ENCODE measurements around the gene ITGB4. TPM values are rescaled to one million over a fixed set of nuclear protein-coding genes. Genes with fewer than 3 reads are reported as not detected.

The ITGB4 gene
- polyA plus RNA-seq, 2 of the 4 experiments (the other 2 are of a cell fraction): 20.6 to 37.4 TPM

DNA sequence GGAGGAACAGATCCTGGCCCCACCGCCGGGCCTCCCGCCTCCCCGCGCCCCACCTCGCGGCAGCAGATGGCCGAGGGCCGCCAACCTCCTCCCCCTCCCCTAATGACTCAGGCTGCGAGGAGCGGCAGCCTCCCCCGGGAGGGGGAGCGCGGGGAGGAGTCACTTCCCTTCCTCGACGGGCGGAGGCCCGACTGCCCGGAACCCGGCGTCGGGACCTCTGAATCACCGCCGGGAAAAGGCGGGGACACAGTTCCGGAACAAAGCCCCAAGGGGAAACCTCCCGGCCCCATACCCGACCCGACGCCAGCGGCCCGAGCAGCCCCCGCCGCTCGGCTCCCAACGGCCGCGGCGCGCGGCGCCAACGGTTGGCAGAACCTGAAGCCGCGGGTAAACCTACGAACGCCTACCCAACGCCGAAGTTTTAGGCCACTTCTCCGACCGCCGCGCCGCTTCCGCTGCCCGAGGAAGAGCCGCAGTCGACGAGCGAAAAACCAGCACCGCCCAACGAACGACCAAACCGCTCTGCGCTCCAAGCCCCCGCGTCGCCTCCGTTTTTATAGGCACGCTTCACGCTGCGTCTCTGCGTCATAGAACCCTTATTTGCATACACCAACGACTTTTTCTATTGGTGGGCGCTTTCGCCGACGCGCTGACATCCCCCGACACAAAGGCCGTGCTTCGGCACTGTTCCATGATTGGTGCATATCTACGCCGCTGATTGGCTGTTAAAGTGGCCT is 58.2 kb downstream of the ITGB4 start:
- Histone ChIP-seq H3K4me3 (peak overlapping the region; percentile 69), H3K9me3 (no peaks in the 10 kb centered on the region), H3K27ac (peak overlapping the region; percentile 93 to 95), H3K4me2 (peak overlapping the region; percentile 79), H3K4me1 (peaks cover 41% of the 10 kb centered on the region)
- FAIRE-seq: peak; percentile 100
- CTCF ChIA-PET: interaction anchor here (0.8 to 9.7 kb wide), 15 partner anchors 9 to 160 kb away, joined by 3 to 131 read pairs (median 3); partner anchors contain the start of genes GALK1 and TRIM47
- peak; percentile 55 to 82 for ATAC-seq
- POLR2A ChIA-PET: interaction anchor here (0.6 to 2.0 kb wide), 65 partner anchors 8 to 490 kb away, joined by 3 to 73 read pairs (median 5); partner anchors contain the start of genes GALK1, GRB2, ITGB4 and LLGL2
- peak; percentile 100 for DNase-seq (ENCODE audit: low read depth in 1 of 2, low spot score in 1 of 2)
- under 1% methylated on average over 48 of the region's 84 CpGs for WGBS (ENCODE audit: missing lambda C conversion rate)
- TF ChIP-seq MYC (IDR thresholded peaks at IDR 0.05; ENCODE audit: borderline replicate concordance, low read length): peak; percentile 19
- no peak for TF ChIP-seq RAD21 (conservative IDR thresholded peaks at IDR 0.05 in 1 of 2, IDR thresholded peaks at IDR 0.05 in 1 of 2)
- no peak for TF ChIP-seq CEBPB (IDR thresholded peaks at IDR 0.05)
- TF ChIP-seq, protein P1, sequence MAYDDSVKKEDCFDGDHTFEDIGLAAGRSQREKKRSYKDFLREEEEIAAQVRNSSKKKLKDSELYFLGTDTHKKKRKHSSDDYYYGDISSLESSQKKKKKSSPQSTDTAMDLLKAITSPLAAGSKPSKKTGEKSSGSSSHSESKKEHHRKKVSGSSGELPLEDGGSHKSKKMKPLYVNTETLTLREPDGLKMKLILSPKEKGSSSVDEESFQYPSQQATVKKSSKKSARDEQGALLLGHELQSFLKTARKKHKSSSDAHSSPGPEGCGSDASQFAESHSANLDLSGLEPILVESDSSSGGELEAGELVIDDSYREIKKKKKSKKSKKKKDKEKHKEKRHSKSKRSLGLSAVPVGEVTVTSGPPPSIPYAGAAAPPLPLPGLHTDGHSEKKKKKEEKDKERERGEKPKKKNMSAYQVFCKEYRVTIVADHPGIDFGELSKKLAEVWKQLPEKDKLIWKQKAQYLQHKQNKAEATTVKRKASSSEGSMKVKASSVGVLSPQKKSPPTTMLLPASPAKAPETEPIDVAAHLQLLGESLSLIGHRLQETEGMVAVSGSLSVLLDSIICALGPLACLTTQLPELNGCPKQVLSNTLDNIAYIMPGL (CRISPR knock-in tag; IDR thresholded peaks at IDR 0.05; ENCODE audit: borderline replicate concordance): peak; percentile 88; the same call in 1 of the 2 replicates
- peak; percentile 89 for TF ChIP-seq RARB (CRISPR knock-in tag; IDR thresholded peaks at IDR 0.05)
- no peak for TF ChIP-seq RCOR1 (IDR thresholded peaks at IDR 0.05; ENCODE audit: low read depth, low read length)
- no peak for TF ChIP-seq HDAC2 (IDR thresholded peaks at IDR 0.05)
- TF ChIP-seq FOXS1 (CRISPR knock-in tag; IDR thresholded peaks at IDR 0.05): no peak
- TF ChIP-seq KDM5A (IDR thresholded peaks at IDR 0.05): no peak
- TF ChIP-seq, protein P2, sequence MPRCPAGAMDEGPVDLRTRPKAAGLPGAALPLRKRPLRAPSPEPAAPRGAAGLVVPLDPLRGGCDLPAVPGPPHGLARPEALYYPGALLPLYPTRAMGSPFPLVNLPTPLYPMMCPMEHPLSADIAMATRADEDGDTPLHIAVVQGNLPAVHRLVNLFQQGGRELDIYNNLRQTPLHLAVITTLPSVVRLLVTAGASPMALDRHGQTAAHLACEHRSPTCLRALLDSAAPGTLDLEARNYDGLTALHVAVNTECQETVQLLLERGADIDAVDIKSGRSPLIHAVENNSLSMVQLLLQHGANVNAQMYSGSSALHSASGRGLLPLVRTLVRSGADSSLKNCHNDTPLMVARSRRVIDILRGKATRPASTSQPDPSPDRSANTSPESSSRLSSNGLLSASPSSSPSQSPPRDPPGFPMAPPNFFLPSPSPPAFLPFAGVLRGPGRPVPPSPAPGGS (IDR thresholded peaks at IDR 0.05): peak; percentile 100
- peak; percentile 44 for TF ChIP-seq CHD2 (IDR thresholded peaks at IDR 0.05; ENCODE audit: low read length, partially characterized antibody)
- TF ChIP-seq, protein P3, sequence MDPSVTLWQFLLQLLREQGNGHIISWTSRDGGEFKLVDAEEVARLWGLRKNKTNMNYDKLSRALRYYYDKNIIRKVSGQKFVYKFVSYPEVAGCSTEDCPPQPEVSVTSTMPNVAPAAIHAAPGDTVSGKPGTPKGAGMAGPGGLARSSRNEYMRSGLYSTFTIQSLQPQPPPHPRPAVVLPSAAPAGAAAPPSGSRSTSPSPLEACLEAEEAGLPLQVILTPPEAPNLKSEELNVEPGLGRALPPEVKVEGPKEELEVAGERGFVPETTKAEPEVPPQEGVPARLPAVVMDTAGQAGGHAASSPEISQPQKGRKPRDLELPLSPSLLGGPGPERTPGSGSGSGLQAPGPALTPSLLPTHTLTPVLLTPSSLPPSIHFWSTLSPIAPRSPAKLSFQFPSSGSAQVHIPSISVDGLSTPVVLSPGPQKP (IDR thresholded peaks at IDR 0.05; ENCODE audit: low read depth, low read length): no peak; the same call in 1 of the 2 replicates
- TF ChIP-seq MAZ (IDR thresholded peaks at IDR 0.05; ENCODE audit: borderline replicate concordance, low read depth, low read length): peak; percentile 99
- TF ChIP-seq EHF (CRISPR knock-in tag; IDR thresholded peaks at IDR 0.05): no peak
- TF ChIP-seq, protein P4, sequence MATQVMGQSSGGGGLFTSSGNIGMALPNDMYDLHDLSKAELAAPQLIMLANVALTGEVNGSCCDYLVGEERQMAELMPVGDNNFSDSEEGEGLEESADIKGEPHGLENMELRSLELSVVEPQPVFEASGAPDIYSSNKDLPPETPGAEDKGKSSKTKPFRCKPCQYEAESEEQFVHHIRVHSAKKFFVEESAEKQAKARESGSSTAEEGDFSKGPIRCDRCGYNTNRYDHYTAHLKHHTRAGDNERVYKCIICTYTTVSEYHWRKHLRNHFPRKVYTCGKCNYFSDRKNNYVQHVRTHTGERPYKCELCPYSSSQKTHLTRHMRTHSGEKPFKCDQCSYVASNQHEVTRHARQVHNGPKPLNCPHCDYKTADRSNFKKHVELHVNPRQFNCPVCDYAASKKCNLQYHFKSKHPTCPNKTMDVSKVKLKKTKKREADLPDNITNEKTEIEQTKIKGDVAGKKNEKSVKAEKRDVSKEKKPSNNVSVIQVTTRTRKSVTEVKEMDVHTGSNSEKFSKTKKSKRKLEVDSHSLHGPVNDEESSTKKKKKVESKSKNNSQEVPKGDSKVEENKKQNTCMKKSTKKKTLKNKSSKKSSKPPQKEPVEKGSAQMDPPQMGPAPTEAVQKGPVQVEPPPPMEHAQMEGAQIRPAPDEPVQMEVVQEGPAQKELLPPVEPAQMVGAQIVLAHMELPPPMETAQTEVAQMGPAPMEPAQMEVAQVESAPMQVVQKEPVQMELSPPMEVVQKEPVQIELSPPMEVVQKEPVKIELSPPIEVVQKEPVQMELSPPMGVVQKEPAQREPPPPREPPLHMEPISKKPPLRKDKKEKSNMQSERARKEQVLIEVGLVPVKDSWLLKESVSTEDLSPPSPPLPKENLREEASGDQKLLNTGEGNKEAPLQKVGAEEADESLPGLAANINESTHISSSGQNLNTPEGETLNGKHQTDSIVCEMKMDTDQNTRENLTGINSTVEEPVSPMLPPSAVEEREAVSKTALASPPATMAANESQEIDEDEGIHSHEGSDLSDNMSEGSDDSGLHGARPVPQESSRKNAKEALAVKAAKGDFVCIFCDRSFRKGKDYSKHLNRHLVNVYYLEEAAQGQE (IDR thresholded peaks at IDR 0.05): peak; percentile 74
- peak; percentile 93 for TF ChIP-seq TP53 (CRISPR knock-in tag; IDR thresholded peaks at IDR 0.05)
- no peak for TF ChIP-seq CBX8 (IDR thresholded peaks at IDR 0.05)
- no peak for TF ChIP-seq RNF2 (IDR thresholded peaks at IDR 0.05; ENCODE audit: borderline replicate concordance, low read depth)
- no peak for TF ChIP-seq ZNF302 (CRISPR knock-in tag; IDR thresholded peaks at IDR 0.05)
- peak; percentile 31; the same call in 1 of the 2 replicates for TF ChIP-seq FOSL2 (IDR thresholded peaks at IDR 0.05)
- TF ChIP-seq FOSL2 (CRISPR knock-in tag; IDR thresholded peaks at IDR 0.05): peak; percentile 83
- no peak for TF ChIP-seq CBX2 (IDR thresholded peaks at IDR 0.05; ENCODE audit: borderline replicate concordance, low read depth)
- TF ChIP-seq, protein P5, sequence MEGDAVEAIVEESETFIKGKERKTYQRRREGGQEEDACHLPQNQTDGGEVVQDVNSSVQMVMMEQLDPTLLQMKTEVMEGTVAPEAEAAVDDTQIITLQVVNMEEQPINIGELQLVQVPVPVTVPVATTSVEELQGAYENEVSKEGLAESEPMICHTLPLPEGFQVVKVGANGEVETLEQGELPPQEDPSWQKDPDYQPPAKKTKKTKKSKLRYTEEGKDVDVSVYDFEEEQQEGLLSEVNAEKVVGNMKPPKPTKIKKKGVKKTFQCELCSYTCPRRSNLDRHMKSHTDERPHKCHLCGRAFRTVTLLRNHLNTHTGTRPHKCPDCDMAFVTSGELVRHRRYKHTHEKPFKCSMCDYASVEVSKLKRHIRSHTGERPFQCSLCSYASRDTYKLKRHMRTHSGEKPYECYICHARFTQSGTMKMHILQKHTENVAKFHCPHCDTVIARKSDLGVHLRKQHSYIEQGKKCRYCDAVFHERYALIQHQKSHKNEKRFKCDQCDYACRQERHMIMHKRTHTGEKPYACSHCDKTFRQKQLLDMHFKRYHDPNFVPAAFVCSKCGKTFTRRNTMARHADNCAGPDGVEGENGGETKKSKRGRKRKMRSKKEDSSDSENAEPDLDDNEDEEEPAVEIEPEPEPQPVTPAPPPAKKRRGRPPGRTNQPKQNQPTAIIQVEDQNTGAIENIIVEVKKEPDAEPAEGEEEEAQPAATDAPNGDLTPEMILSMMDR (IDR thresholded peaks at IDR 0.05): no peak; the same call in 2 of the 3 replicates
- TF ChIP-seq TFCP2L1 (CRISPR knock-in tag; IDR thresholded peaks at IDR 0.05): peak; percentile 95
- TF ChIP-seq, protein P6, sequence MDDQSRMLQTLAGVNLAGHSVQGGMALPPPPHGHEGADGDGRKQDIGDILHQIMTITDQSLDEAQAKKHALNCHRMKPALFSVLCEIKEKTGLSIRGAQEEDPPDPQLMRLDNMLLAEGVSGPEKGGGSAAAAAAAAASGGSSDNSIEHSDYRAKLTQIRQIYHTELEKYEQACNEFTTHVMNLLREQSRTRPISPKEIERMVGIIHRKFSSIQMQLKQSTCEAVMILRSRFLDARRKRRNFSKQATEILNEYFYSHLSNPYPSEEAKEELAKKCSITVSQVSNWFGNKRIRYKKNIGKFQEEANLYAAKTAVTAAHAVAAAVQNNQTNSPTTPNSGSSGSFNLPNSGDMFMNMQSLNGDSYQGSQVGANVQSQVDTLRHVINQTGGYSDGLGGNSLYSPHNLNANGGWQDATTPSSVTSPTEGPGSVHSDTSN (IDR thresholded peaks at IDR 0.05): peak; percentile 92
- no peak for TF ChIP-seq ZSCAN20 (CRISPR knock-in tag; IDR thresholded peaks at IDR 0.05)
- no peak for TF ChIP-seq FOSB (CRISPR knock-in tag; IDR thresholded peaks at IDR 0.05)
- no peak for TF ChIP-seq HOXB13 (CRISPR knock-in tag; IDR thresholded peaks at IDR 0.05; ENCODE audit: low read depth)
